Measurements from ENCODE around the gene RBMS3. TPM values are rescaled to one million over a fixed set of nuclear protein-coding genes. Genes with fewer than 3 reads are reported as not detected.

Gene RBMS3
- total RNA-seq, 1 experiment from 2014 or later = 7.4 TPM

- BruUV-seq (replicated peaks) = no TSS peak
- Histone ChIP-seq H3K27me3 (replicated peaks; ENCODE audit: control insufficient read depth, insufficient read depth, low read length) (no peaks in the 10 kb centered on the region), H3K4me1 (no peaks in the 10 kb centered on the region), H3K9me3 (no peaks in the 10 kb centered on the region), H3K36me3 (ENCODE audit: control insufficient read depth, insufficient read depth, low read length) (no peaks in the 10 kb centered on the region), H3K4me3 (ENCODE audit: low read depth, low read length) (no peak overlapping the region)
- DNase-seq = no peak
- Mint-ChIP-seq H3K27me3 (ENCODE audit: insufficient read depth, unreplicated experiment) (no peaks in the 10 kb centered on the region), H3K4me1 (ENCODE audit: low read depth, unreplicated experiment) (no peaks in the 10 kb centered on the region), H3K4me3 (ENCODE audit: unreplicated experiment) (no peak overlapping the region), H3K9me3 (ENCODE audit: unreplicated experiment) (no peaks in the 10 kb centered on the region), H3K36me3 (ENCODE audit: insufficient read depth, unreplicated experiment) (no peaks in the 10 kb centered on the region), H3K27ac (ENCODE audit: unreplicated experiment) (no peak overlapping the region)
- CTCF ChIA-PET = no interaction called here
- intact Hi-C loops (cut with micrococcal nuclease; ENCODE audit: unreplicated experiment) = no loop called here
- TF ChIP-seq CTCF (IDR thresholded peaks at IDR 0.05; ENCODE audit: insufficient read depth in 1 of 2, low read depth in 1 of 2, low read length in 1 of 2, severe bottlenecking in 1 of 2, unreplicated experiment in 1 of 2) = no peak
- POLR2A ChIA-PET = no interaction called here
These were observed 273.7 kb downstream of the RBMS3 start for GRCh38 chr3:29554566-29554965.

GRCh38 chr3:29555590-29555989, 274.7 kb downstream of the RBMS3 start:
- no peak overlapping the region for H3K4me3 Mint-ChIP-seq (ENCODE audit: unreplicated experiment)
- DNase-seq = no peak
- Histone ChIP-seq H3K27me3 (replicated peaks; ENCODE audit: control insufficient read depth, insufficient read depth, low read length) (no peaks in the 10 kb centered on the region), H3K4me1 (no peaks in the 10 kb centered on the region), H3K4me3 (ENCODE audit: low read depth, low read length) (no peak overlapping the region), H3K9me3 (no peaks in the 10 kb centered on the region), H3K36me3 (ENCODE audit: control insufficient read depth, insufficient read depth, low read length) (no peaks in the 10 kb centered on the region)
- intact Hi-C loops (cut with micrococcal nuclease; ENCODE audit: unreplicated experiment) = no loop called here
- H3K4me1 Mint-ChIP-seq (ENCODE audit: low read depth, unreplicated experiment) = no peaks in the 10 kb centered on the region
- H3K27me3 Mint-ChIP-seq (ENCODE audit: insufficient read depth, unreplicated experiment) = no peaks in the 10 kb centered on the region
- H3K36me3 Mint-ChIP-seq (ENCODE audit: insufficient read depth, unreplicated experiment) = no peaks in the 10 kb centered on the region
- BruUV-seq (replicated peaks) = no TSS peak
- H3K9me3 Mint-ChIP-seq (ENCODE audit: unreplicated experiment) = no peaks in the 10 kb centered on the region
- no peak overlapping the region for H3K27ac Mint-ChIP-seq (ENCODE audit: unreplicated experiment)
- POLR2A ChIA-PET = no interaction called here
- TF ChIP-seq CTCF (IDR thresholded peaks at IDR 0.05; ENCODE audit: insufficient read depth in 1 of 2, low read depth in 1 of 2, low read length in 1 of 2, severe bottlenecking in 1 of 2, unreplicated experiment in 1 of 2) = no peak
- CTCF ChIA-PET = no interaction called here

GRCh38 chr3:29557186-29557585, 276.3 kb downstream of the RBMS3 start:
- Histone ChIP-seq H3K4me1 (no peaks in the 10 kb centered on the region), H3K36me3 (ENCODE audit: control insufficient read depth, insufficient read depth, low read length) (no peaks in the 10 kb centered on the region), H3K4me3 (ENCODE audit: low read depth, low read length) (no peak overlapping the region), H3K27me3 (replicated peaks; ENCODE audit: control insufficient read depth, insufficient read depth, low read length) (no peaks in the 10 kb centered on the region), H3K9me3 (no peaks in the 10 kb centered on the region)
- no peaks in the 10 kb centered on the region for H3K9me3 Mint-ChIP-seq (ENCODE audit: unreplicated experiment)
- no peaks in the 10 kb centered on the region for H3K27me3 Mint-ChIP-seq (ENCODE audit: insufficient read depth, unreplicated experiment)
- no peaks in the 10 kb centered on the region for H3K36me3 Mint-ChIP-seq (ENCODE audit: insufficient read depth, unreplicated experiment)
- DNase-seq = no peak
- no peaks in the 10 kb centered on the region for H3K4me1 Mint-ChIP-seq (ENCODE audit: low read depth, unreplicated experiment)
- no peak overlapping the region for H3K4me3 Mint-ChIP-seq (ENCODE audit: unreplicated experiment)
- no peak overlapping the region for H3K27ac Mint-ChIP-seq (ENCODE audit: unreplicated experiment)
- no TSS peak for BruUV-seq (replicated peaks)
- intact Hi-C loops (cut with micrococcal nuclease; ENCODE audit: unreplicated experiment) = no loop called here
- no peak for TF ChIP-seq CTCF (IDR thresholded peaks at IDR 0.05; ENCODE audit: insufficient read depth in 1 of 2, low read depth in 1 of 2, low read length in 1 of 2, severe bottlenecking in 1 of 2, unreplicated experiment in 1 of 2)
- ChIA-PET CTCF (no interaction called here), POLR2A (no interaction called here)

Data from Caco-2 (cell line).